Measurements from ENCODE around the gene CXCL14.

DNA sequence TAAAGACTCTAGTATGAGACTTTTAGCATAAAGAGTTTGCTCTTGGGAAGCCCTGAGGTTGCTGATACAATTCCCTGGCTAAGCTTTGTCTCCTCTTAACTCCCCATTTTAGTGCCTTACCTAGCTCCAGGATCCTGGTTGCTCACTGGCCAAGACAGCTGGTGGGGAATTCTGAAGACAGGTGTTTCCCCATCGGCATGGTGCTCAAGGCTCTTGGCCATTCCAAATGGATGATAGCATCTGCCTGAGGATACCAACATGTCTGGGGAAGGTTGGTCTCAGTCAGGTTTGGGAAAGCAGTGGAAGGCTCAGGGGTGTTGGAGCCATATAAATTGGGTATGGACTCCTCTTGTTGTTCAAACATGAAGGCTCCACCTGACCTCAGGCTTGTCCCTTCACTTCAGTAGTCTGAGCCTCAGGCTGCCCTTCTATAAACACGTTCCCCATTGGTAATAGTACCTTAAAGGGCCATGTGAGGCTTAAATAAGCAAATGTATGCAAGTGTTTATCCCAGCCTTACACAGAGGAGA lies 44.5 kb upstream of the CXCL14 start:
- TF ChIP-seq EZH2 (IDR thresholded peaks at IDR 0.05; ENCODE audit: insufficient read depth, poor library complexity, severe bottlenecking) (no peak), EZH2phosphoT487 (IDR thresholded peaks at IDR 0.05; ENCODE audit: insufficient read depth, low read depth) (no peak)
